ENCODE measurements around the gene LCE1E. TPM values are rescaled to one million over a fixed set of nuclear protein-coding genes. Genes with fewer than 3 reads are reported as not detected.

The LCE1E gene
- not detected for polyA plus RNA-seq (2013, experiment 1 of 2)
- polyA plus RNA-seq (2013, experiment 2 of 2), result not detected

DNA sequence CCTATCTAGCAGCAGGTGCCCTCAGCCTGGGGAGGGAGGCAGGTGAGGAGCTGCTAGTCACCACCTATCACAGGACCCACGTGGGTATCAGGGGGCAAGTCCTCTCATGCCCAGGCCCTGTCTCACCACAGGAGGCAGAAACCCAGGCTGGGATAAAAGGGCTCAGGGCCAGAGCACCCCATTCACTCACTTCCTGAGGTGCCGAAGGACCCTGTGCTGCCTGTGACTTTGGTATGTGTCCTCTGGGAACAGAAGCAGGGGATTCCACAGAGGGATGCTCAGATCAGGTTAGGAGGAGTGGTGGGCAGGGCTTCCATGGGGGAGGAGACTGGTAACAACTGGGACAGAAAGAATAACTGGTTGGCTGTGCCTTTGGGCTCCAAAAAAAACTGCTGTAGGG lies at the start of gene LCE1E:
TSS of gene LCE1E (plus strand) at position 181 of the 400 bp plus-strand sequence. CDS start 1,043 bp downstream, outside the sequence.
- Histone ChIP-seq H3K36me3 (ENCODE audit: control insufficient read depth, insufficient read depth, low read length) (no peaks in the 10 kb centered on the region), H3K4me1 (ENCODE audit: control insufficient read depth, insufficient read depth, low read length, poor library complexity, severe bottlenecking) (no peaks in the 10 kb centered on the region), H3K4me3 (ENCODE audit: extremely low read depth, insufficient read depth, low read length, poor library complexity, severe bottlenecking) (no peak within 1 kb of the TSS), H3K27ac (ENCODE audit: low read depth, low read length, severe bottlenecking) (no peak within 1 kb of the TSS), H3K9me3 (ENCODE audit: control insufficient read depth, low read length) (peaks cover 39% of the 10 kb centered on the region)
- 83 to 86% methylated on average over 1 of the region's 2 CpGs for WGBS, 2 experiments (ENCODE audit: insufficient coverage in 2 of 2)

GRCh38 chr1:152737997-152738396 lies 48.1 kb upstream of the LCE1E start:
- no peaks in the 10 kb centered on the region for H3K4me1 ChIP-seq (ENCODE audit: control insufficient read depth, insufficient read depth, low read length, poor library complexity, severe bottlenecking)
- H3K27ac ChIP-seq (ENCODE audit: low read depth, low read length, severe bottlenecking), result no peak overlapping the region
- no peak overlapping the region for H3K4me3 ChIP-seq (ENCODE audit: extremely low read depth, insufficient read depth, low read length, poor library complexity, severe bottlenecking)
- no peaks in the 10 kb centered on the region for H3K36me3 ChIP-seq (ENCODE audit: control insufficient read depth, insufficient read depth, low read length)
- H3K9me3 ChIP-seq (ENCODE audit: control insufficient read depth, low read length), result peaks cover 58% of the 10 kb centered on the region
- 32 to 35% methylated on average over 2 to 3 of the region's 5 CpGs for WGBS, 2 experiments (ENCODE audit: insufficient coverage in 2 of 2)

DNA sequence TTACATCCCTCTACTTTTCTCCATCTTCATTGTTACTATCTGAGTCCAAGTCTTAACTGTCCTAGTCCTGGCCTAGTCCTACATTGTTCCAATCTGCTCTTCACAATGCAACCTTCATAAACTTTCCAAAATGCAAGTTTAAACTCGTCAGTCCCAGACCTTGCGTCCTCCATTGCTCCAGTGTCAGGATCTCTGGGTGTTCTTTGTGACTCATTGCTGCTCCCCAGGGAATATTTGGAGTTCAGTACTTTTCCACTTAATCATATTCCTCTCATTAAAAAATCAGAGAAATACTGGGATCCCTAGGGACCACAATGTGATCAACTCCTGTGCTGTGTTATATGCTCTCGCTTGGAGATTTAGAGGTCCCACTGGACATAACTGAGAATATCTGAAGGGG lies 46.2 kb upstream of the LCE1E start:
- H3K4me1 ChIP-seq (ENCODE audit: control insufficient read depth, insufficient read depth, low read length, poor library complexity, severe bottlenecking), result no peaks in the 10 kb centered on the region
- no peak overlapping the region for H3K4me3 ChIP-seq (ENCODE audit: extremely low read depth, insufficient read depth, low read length, poor library complexity, severe bottlenecking)
- peaks cover 58% of the 10 kb centered on the region for H3K9me3 ChIP-seq (ENCODE audit: control insufficient read depth, low read length)
- H3K36me3 ChIP-seq (ENCODE audit: control insufficient read depth, insufficient read depth, low read length), result no peaks in the 10 kb centered on the region
- WGBS, 2 experiments (ENCODE audit: insufficient coverage in 2 of 2), result 67 to 71% methylated on average over 1 to 2 of the region's 3 CpGs
- H3K27ac ChIP-seq (ENCODE audit: low read depth, low read length, severe bottlenecking), result no peak overlapping the region

DNA sequence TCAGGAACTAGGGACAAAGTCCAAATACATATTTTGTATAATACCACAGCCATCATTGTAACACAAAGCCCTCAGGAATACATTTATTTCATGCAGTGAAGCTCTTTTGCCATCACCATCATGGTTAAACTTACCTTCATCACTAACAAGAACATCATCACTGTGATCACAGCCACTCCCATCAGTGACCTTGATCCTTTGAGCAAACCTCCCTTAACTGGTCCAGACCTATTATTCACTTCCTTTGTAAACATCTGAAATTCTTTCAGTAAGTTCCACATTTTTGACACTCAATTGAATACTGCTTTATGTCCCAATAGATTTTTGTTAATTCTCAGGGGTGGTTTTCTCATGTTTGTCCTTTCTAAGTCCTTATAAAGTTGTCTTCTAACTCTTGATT lies 44.4 kb upstream of the LCE1E start:
- Histone ChIP-seq H3K4me1 (ENCODE audit: control insufficient read depth, insufficient read depth, low read length, poor library complexity, severe bottlenecking) (no peaks in the 10 kb centered on the region), H3K4me3 (ENCODE audit: extremely low read depth, insufficient read depth, low read length, poor library complexity, severe bottlenecking) (no peak overlapping the region), H3K27ac (ENCODE audit: low read depth, low read length, severe bottlenecking) (no peak overlapping the region), H3K9me3 (ENCODE audit: control insufficient read depth, low read length) (peaks cover 56% of the 10 kb centered on the region), H3K36me3 (ENCODE audit: control insufficient read depth, insufficient read depth, low read length) (no peaks in the 10 kb centered on the region)

- Histone ChIP-seq H3K9me3 (ENCODE audit: control insufficient read depth, low read length) (peaks cover 42% of the 10 kb centered on the region), H3K27ac (ENCODE audit: low read depth, low read length, severe bottlenecking) (no peak overlapping the region), H3K4me1 (ENCODE audit: control insufficient read depth, insufficient read depth, low read length, poor library complexity, severe bottlenecking) (no peaks in the 10 kb centered on the region), H3K36me3 (ENCODE audit: control insufficient read depth, insufficient read depth, low read length) (no peaks in the 10 kb centered on the region), H3K4me3 (ENCODE audit: extremely low read depth, insufficient read depth, low read length, poor library complexity, severe bottlenecking) (no peak overlapping the region)
- 48 to 62% methylated on average over 2 of the region's 2 CpGs for WGBS, 2 experiments (ENCODE audit: insufficient coverage in 2 of 2)
Measured at GRCh38 chr1:152743371-152744145, 42.5 kb upstream of the LCE1E start.

DNA sequence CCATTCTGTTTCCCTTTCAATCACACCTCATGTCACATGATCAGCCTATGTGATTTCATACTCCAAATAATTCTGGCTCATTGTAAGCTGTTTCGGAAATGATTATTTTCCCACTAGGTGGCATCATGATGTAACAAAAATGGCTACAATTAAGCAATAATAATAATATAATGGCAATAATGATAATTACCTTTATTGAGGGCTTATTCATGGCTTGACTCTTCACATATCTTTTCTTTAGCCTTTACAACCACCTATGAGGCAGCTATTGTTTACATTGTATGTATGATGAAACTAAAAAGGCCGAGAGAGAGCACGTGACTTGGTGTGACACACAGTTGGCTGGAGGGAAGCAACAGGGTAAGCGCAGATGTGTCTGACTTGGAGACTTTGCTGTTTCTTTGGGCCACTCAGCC lies 40.8 kb upstream of the LCE1E start:
- H3K36me3 ChIP-seq (ENCODE audit: control insufficient read depth, insufficient read depth, low read length), result no peaks in the 10 kb centered on the region
- no peak overlapping the region for H3K27ac ChIP-seq (ENCODE audit: low read depth, low read length, severe bottlenecking)
- 75 to 84% methylated on average over 3 of the region's 4 CpGs for WGBS, 2 experiments (ENCODE audit: insufficient coverage in 2 of 2)
- no peaks in the 10 kb centered on the region for H3K4me1 ChIP-seq (ENCODE audit: control insufficient read depth, insufficient read depth, low read length, poor library complexity, severe bottlenecking)
- peaks cover 37% of the 10 kb centered on the region for H3K9me3 ChIP-seq (ENCODE audit: control insufficient read depth, low read length)
- no peak overlapping the region for H3K4me3 ChIP-seq (ENCODE audit: extremely low read depth, insufficient read depth, low read length, poor library complexity, severe bottlenecking)

GRCh38 chr1:152745765-152746444 lies 40.2 kb upstream of the LCE1E start:
- Histone ChIP-seq H3K9me3 (ENCODE audit: control insufficient read depth, low read length) (peaks cover 40% of the 10 kb centered on the region), H3K4me1 (ENCODE audit: control insufficient read depth, insufficient read depth, low read length, poor library complexity, severe bottlenecking) (no peaks in the 10 kb centered on the region)
- 75 to 83% methylated on average over 5 to 6 of the region's 6 CpGs for WGBS, 2 experiments (ENCODE audit: insufficient coverage in 2 of 2)

DNA sequence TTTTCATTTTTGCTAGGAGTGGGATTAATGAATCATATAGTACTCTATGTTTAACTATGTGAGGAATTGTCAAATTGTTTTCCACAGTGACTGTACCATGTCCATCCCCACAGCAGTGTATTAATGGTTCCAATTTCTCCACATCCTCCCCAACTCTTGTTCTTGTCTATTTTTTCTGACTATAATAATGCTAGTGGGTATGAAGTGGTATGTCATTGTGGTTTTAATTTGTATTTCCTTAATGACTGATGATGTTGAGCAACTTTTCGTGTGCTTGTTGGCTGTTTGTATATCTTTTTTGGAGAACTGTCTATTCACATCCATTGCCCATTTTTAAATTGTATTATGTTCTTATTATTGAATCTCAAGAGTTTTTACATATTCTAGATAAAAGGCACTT lies 38.2 kb upstream of the LCE1E start:
- no CpG with 5 or more reads among the region's 1 CpG for WGBS, 2 experiments (ENCODE audit: insufficient coverage in 2 of 2)
- H3K4me1 ChIP-seq (ENCODE audit: control insufficient read depth, insufficient read depth, low read length, poor library complexity, severe bottlenecking), result no peaks in the 10 kb centered on the region
- H3K36me3 ChIP-seq (ENCODE audit: control insufficient read depth, insufficient read depth, low read length), result no peaks in the 10 kb centered on the region
- no peak overlapping the region for H3K4me3 ChIP-seq (ENCODE audit: extremely low read depth, insufficient read depth, low read length, poor library complexity, severe bottlenecking)
- H3K9me3 ChIP-seq (ENCODE audit: control insufficient read depth, low read length), result peaks cover 24% of the 10 kb centered on the region
- no peak overlapping the region for H3K27ac ChIP-seq (ENCODE audit: low read depth, low read length, severe bottlenecking)

More at GRCh38 chr1:152745765-152746444, 40.2 kb upstream of the LCE1E start:
- no peaks in the 10 kb centered on the region for H3K36me3 ChIP-seq (ENCODE audit: control insufficient read depth, insufficient read depth, low read length)
- H3K4me3 ChIP-seq (ENCODE audit: extremely low read depth, insufficient read depth, low read length, poor library complexity, severe bottlenecking), result no peak overlapping the region
- no peak overlapping the region for H3K27ac ChIP-seq (ENCODE audit: low read depth, low read length, severe bottlenecking)

GRCh38 chr1:152752225-152752624 lies 33.8 kb upstream of the LCE1E start:
- Histone ChIP-seq H3K4me1 (ENCODE audit: control insufficient read depth, insufficient read depth, low read length, poor library complexity, severe bottlenecking) (no peaks in the 10 kb centered on the region), H3K36me3 (ENCODE audit: control insufficient read depth, insufficient read depth, low read length) (no peaks in the 10 kb centered on the region), H3K4me3 (ENCODE audit: extremely low read depth, insufficient read depth, low read length, poor library complexity, severe bottlenecking) (no peak overlapping the region), H3K27ac (ENCODE audit: low read depth, low read length, severe bottlenecking) (no peak overlapping the region), H3K9me3 (ENCODE audit: control insufficient read depth, low read length) (peaks cover 28% of the 10 kb centered on the region)
- 80 to 100% methylated on average over 1 of the region's 1 CpG for WGBS, 2 experiments (ENCODE audit: insufficient coverage in 2 of 2)

DNA sequence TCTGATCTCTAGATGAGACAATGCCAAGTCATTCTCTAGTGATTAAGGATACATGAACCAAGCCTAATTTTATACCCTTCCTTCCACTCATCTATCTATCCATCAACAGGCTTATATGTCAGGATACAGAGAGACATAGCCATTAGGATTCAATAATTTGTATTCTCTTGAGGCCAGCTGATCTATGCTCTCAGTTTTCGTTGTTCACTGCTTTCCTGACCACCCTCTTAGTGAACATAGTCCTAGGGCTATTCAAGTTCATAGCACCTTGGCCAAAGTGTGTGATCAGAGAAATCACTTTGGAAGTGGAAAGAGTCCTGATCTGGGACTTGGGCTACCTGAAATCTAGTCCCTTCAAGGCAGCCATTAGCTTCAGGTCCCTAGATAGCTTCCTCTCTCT lies 32.5 kb upstream of the LCE1E start:
- Histone ChIP-seq H3K4me1 (ENCODE audit: control insufficient read depth, insufficient read depth, low read length, poor library complexity, severe bottlenecking) (no peaks in the 10 kb centered on the region), H3K9me3 (ENCODE audit: control insufficient read depth, low read length) (peaks cover 31% of the 10 kb centered on the region), H3K36me3 (ENCODE audit: control insufficient read depth, insufficient read depth, low read length) (no peaks in the 10 kb centered on the region), H3K27ac (ENCODE audit: low read depth, low read length, severe bottlenecking) (no peak overlapping the region), H3K4me3 (ENCODE audit: extremely low read depth, insufficient read depth, low read length, poor library complexity, severe bottlenecking) (no peak overlapping the region)
- 20 to 50% methylated on average over 1 of the region's 1 CpG for WGBS, 2 experiments (ENCODE audit: insufficient coverage in 2 of 2)

DNA sequence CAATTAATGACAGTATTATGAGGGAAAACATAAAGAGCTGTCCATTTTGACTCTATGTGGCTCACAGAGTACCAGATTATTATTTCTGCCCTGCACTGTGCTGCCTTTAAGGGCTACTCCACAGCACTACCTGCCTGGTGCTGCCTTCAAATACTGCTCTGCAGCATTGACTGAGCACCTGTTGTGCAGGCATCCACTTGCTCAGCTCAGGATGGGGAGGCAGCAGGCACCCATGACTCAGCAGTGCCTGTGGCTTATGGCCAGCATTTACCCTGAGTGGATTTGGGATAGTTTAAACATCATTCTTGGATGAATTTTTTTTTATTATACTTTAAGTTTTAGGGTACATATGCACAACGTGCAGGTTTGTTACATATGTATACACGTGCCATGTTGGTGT lies 29.2 kb upstream of the LCE1E start:
- peaks cover 44% of the 10 kb centered on the region for H3K9me3 ChIP-seq (ENCODE audit: control insufficient read depth, low read length)
- H3K27ac ChIP-seq (ENCODE audit: low read depth, low read length, severe bottlenecking), result no peak overlapping the region
- WGBS, 2 experiments (ENCODE audit: insufficient coverage in 2 of 2), result no CpG with 5 or more reads among the region's 2 CpGs
- no peak overlapping the region for H3K4me3 ChIP-seq (ENCODE audit: extremely low read depth, insufficient read depth, low read length, poor library complexity, severe bottlenecking)
- H3K4me1 ChIP-seq (ENCODE audit: control insufficient read depth, insufficient read depth, low read length, poor library complexity, severe bottlenecking), result no peaks in the 10 kb centered on the region
- H3K36me3 ChIP-seq (ENCODE audit: control insufficient read depth, insufficient read depth, low read length), result no peaks in the 10 kb centered on the region
